ENCODE data around the gene HPSE2.
A peak's percentile ranks its signal among the peaks of the same experiment; 100 is the strongest.

The HPSE2 gene

GRCh38 chr10:98430427-98430826 is 805.2 kb downstream of the HPSE2 start:
- DNase-seq (ENCODE audit: low spot score), result no peak

GRCh38 chr10:98429320-98430072 is 806.2 kb downstream of the HPSE2 start:
- DNase-seq (ENCODE audit: low spot score), result no peak

GRCh38 chr10:98427011-98427515 is 808.6 kb downstream of the HPSE2 start:
- DNase-seq (ENCODE audit: low spot score), result no peak

- DNase-seq (ENCODE audit: low spot score), result peak; percentile 60
These were observed 809.9 kb downstream of the HPSE2 start for GRCh38 chr10:98425511-98426352.

GRCh38 chr10:98424295-98425254 is 811.1 kb downstream of the HPSE2 start:
- DNase-seq (ENCODE audit: low spot score), result no peak

GRCh38 chr10:98423691-98424120 is 811.9 kb downstream of the HPSE2 start:
- DNase-seq (ENCODE audit: low spot score), result no peak

GRCh38 chr10:98422182-98422581 is 813.5 kb downstream of the HPSE2 start:
- no peak for DNase-seq (ENCODE audit: low spot score)

- DNase-seq (ENCODE audit: low spot score), result no peak
These were observed 814.9 kb downstream of the HPSE2 start for GRCh38 chr10:98420786-98421185.

- no peak for DNase-seq (ENCODE audit: low spot score)
These were observed 816.0 kb downstream of the HPSE2 start for GRCh38 chr10:98419469-98420261.

GRCh38 chr10:98418665-98419468 is 816.8 kb downstream of the HPSE2 start:
- DNase-seq (ENCODE audit: low spot score), result no peak

GRCh38 chr10:98417973-98418664 is 817.5 kb downstream of the HPSE2 start:
- no peak for DNase-seq (ENCODE audit: low spot score)

- DNase-seq (ENCODE audit: low spot score), result no peak
These were observed 818.1 kb downstream of the HPSE2 start for GRCh38 chr10:98417481-98417959.

GRCh38 chr10:98416606-98417388 is 818.9 kb downstream of the HPSE2 start:
- no peak for DNase-seq (ENCODE audit: low spot score)

- no peak for DNase-seq (ENCODE audit: low spot score)
These were observed 819.9 kb downstream of the HPSE2 start for GRCh38 chr10:98415731-98416119.

GRCh38 chr10:98414932-98415730 is 820.5 kb downstream of the HPSE2 start, which contains the start of gene PYROXD2:
Gene PYROXD2, minus strand, starts transcription at chr10:98415182. Its CDS starts 47 bp downstream, at chr10:98415135.
- DNase-seq (ENCODE audit: low spot score), result peak; percentile 95

- no peak for DNase-seq (ENCODE audit: low spot score)
These were observed 821.1 kb downstream of the HPSE2 start for GRCh38 chr10:98414578-98414931.

GRCh38 chr10:98411768-98412167 is 823.9 kb downstream of the HPSE2 start:
- DNase-seq (ENCODE audit: low spot score), result no peak

- peak; percentile 23 for DNase-seq (ENCODE audit: low spot score)
These were observed 824.5 kb downstream of the HPSE2 start for GRCh38 chr10:98411166-98411565.
